Small intestine (tissue), 7 donors: ENCODE measurements around the gene ARG1. TPM values are rescaled to one million over a fixed set of nuclear protein-coding genes. Genes with fewer than 3 reads are reported as not detected.

Experiments
- DNase-seq, 2 donors: peaks; one replicate each; pipeline versions ENCODE4 v3.0.0 to v3.0.0-alpha.2; 2013
- FAIRE-seq: peaks from 2 replicates; lab custom pipeline; 2012; peaks lifted over from hg19 to GRCh38; lab: Jason Lieb, UNC
- H3K27ac ChIP-seq, 3 donors: one replicate each; pipeline ENCODE4 v1.5.1; 2013; ENCODE audit warnings: low read length in 2 of 3, mild to moderate bottlenecking in 2 of 3, control low read depth in 1 of 3, inconsistent platforms in 1 of 3, low read depth in 1 of 3, moderate library complexity in 1 of 3
- H3K27me3 ChIP-seq, 3 donors: one replicate each; pipeline ENCODE4 v1.6.1; 2013; ENCODE audit warnings: low read length in 3 of 3, inconsistent platforms in 1 of 3; ENCODE audit not compliant: control insufficient read depth in 3 of 3, insufficient read depth in 3 of 3
- H3K36me3 ChIP-seq, 3 donors: one replicate each; pipeline ENCODE4 v1.6.1; 2013; ENCODE audit warnings: low read length in 3 of 3, inconsistent platforms in 1 of 3, low read depth in 1 of 3, mild to moderate bottlenecking in 1 of 3, moderate library complexity in 1 of 3; ENCODE audit not compliant: control insufficient read depth in 3 of 3, insufficient read depth in 2 of 3
- H3K4me1 ChIP-seq, 3 donors: one replicate each; pipeline ENCODE4 v1.6.1; 2013; ENCODE audit warnings: low read length in 2 of 3, inconsistent platforms in 1 of 3, low read depth in 1 of 3, mild to moderate bottlenecking in 1 of 3, moderate library complexity in 1 of 3; ENCODE audit not compliant: control insufficient read depth in 3 of 3, insufficient read depth in 2 of 3
- H3K4me3 ChIP-seq, 3 donors: one replicate each; pipeline ENCODE4 v1.5.1; 2013; ENCODE audit warnings: low read length in 3 of 3, control low read depth in 1 of 3, inconsistent platforms in 1 of 3, low read depth in 1 of 3, mild to moderate bottlenecking in 1 of 3, moderate library complexity in 1 of 3
- H3K9me3 ChIP-seq, 2 donors: one replicate each; pipeline ENCODE4 v1.6.1; 2013; ENCODE audit warnings: low read depth in 1 of 2, low read length in 1 of 2; ENCODE audit not compliant: control insufficient read depth in 2 of 2, insufficient read depth in 1 of 2
- WGBS, 3 donors: extraction: QIAGEN DNeasy Blood & Tissue Kit; methylation state at CpG; one replicate each; pipeline ENCODE4 v1.1.7; 2013; 5-methylcytosine and 5-hydroxymethylcytosine counted together
- polyA plus RNA-seq, 4 donors: library from polyadenylated mRNA; stranded (reverse) in 3 of 4; unstranded in 1 of 4; fragments of 200-250 nt in 3 of 4; fragments of 120-200 nt in 1 of 4; gene quantifications; one replicate each; pipeline versions ENCODE4 v1.2.1 to v1.2.3, GENCODE V29; 2013
- donor health status: healthy with polysubstance abuse.
- donor health status: control.
- donor health status: control.
- donor health status: Bipolar disorder and iron deficiency.
- donor health status: healthy.

ARG1 gene
- polyA plus RNA-seq, 4 donors = 0.34 to 1.1 (median 0.49) TPM; not detected in 1

DNA sequence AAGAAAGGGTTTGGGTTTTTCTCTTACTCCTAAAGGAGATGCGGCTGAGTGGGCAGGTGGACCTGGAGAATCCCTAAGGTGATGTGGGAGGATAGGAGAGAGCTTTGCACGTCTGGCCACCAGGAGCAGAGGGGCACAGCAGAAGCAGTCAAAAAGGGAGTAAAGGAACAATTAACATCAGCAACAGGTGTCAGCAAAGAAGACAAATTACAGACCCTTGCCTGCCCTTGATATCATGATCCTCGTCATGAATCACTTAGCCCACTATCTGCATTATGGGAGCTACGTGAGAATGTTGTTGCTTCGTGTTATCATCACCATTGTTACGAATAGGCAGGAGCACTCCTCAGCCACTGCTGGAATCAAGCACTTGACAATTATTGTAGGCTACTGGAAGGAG is 25.5 kb upstream of the ARG1 start:
- no peak overlapping the region for H3K4me3 ChIP-seq
- H3K4me1 ChIP-seq = no peaks in the 10 kb centered on the region
- H3K27me3 ChIP-seq = no peaks in the 10 kb centered on the region
- DNase-seq (no peak), FAIRE-seq (no peak)
- WGBS, 3 donors = 85 to 97% (median 85%) methylated on average over 6 of the region's 6 CpGs
- no peak overlapping the region for H3K27ac ChIP-seq
- H3K36me3 ChIP-seq = no peaks in the 10 kb centered on the region
- no peaks in the 10 kb centered on the region for H3K9me3 ChIP-seq

DNA sequence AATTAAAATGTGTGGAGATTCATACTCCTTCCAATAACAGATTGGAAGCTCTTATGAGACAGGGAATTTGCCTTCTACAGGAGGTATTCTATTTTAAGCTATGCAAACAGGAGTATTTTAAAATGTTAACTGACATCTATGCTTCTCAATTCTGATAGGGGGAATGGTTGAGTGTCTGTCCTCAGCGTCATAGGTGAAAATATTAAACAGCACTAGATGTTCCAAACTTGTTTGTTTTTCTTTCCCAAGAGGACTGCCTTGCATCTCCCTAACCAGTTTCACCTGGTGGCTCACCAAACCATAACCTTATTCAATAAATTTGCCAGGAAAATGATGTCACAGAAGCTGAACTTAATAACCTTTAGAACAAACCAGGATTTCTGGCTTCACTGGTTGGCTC is 24.6 kb upstream of the ARG1 start:
- no peaks in the 10 kb centered on the region for H3K27me3 ChIP-seq
- no peaks in the 10 kb centered on the region for H3K4me1 ChIP-seq
- FAIRE-seq (no peak), DNase-seq (no peak)
- no peak overlapping the region for H3K4me3 ChIP-seq
- no peak overlapping the region for H3K27ac ChIP-seq
- no peaks in the 10 kb centered on the region for H3K9me3 ChIP-seq
- no peaks in the 10 kb centered on the region for H3K36me3 ChIP-seq
- 78 to 92% (median 81%) methylated on average over 1 of the region's 1 CpG for WGBS, 3 donors

DNA sequence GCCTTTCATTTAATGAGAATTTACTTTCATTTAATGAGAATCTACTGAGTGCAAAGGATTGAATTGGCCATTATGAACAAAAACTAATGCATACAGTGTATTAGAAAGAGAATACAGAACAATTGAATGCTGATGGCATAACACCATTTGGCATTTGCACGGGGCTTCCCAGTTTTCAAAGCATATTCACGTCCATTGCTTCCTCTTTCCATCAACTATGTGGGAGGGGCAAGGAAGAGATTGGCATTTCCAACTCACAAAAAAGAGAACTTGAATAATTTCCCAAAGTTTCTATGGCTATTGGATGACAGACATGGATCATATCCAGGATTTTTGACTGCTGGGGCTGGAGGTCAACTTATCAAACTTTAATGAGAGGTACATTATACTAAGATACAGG is 23.2 kb upstream of the ARG1 start:
- DNase-seq (no peak), FAIRE-seq (no peak)
- no peaks in the 10 kb centered on the region for H3K9me3 ChIP-seq
- H3K27ac ChIP-seq = no peak overlapping the region
- H3K36me3 ChIP-seq = no peaks in the 10 kb centered on the region
- H3K4me1 ChIP-seq = no peaks in the 10 kb centered on the region
- H3K4me3 ChIP-seq = no peak overlapping the region
- WGBS, 3 donors = 49 to 58% (median 56%) methylated on average over 2 of the region's 2 CpGs
- H3K27me3 ChIP-seq = no peaks in the 10 kb centered on the region

DNA sequence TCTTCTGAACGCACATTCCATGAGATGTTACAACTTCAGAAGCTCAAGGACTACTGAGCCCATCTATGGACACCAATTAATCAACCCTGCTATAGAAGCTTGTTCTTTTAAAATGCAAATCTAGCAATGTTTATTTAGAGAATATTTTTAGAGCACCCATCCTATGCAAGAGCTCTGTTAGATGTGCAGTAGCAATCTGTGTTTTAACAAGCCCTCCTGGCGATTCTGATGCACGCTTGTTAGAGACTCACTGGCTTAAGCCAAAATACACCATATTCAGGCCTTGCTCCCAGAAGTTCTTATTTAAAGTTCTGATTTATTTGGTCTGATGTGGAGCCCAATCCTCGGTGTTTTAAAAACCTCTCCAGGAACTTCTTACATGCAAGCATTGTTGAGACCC is 21.1 kb upstream of the ARG1 start:
- H3K36me3 ChIP-seq = no peaks in the 10 kb centered on the region
- FAIRE-seq (no peak), DNase-seq (no peak)
- 84 to 91% (median 90%) methylated on average over 4 of the region's 4 CpGs for WGBS, 3 donors
- H3K9me3 ChIP-seq = no peaks in the 10 kb centered on the region
- H3K27ac ChIP-seq = no peak overlapping the region
- no peak overlapping the region for H3K4me3 ChIP-seq
- no peaks in the 10 kb centered on the region for H3K27me3 ChIP-seq
- H3K4me1 ChIP-seq = no peaks in the 10 kb centered on the region

DNA sequence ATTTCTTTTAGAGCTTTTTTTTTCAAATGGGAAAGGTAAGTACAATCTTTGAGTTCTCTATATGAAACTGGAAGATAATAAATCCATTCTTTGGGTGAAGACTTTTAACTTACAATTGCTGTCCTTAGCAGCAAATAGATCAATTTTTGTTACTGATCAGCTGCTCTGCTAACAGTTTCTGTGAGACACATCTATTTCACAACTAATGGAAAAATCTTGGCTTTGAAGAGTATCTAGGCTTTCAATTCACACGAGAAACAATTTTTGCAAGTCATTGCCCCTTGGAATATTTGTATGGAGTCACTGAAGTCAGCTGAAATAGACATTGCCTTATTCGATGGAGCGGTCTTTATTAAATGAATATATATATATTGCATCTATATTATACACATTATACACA is 20.5 kb upstream of the ARG1 start:
- Histone ChIP-seq H3K27ac (no peak overlapping the region), H3K36me3 (no peaks in the 10 kb centered on the region), H3K27me3 (no peaks in the 10 kb centered on the region), H3K4me3 (no peak overlapping the region), H3K9me3 (no peaks in the 10 kb centered on the region), H3K4me1 (no peaks in the 10 kb centered on the region)
- FAIRE-seq (no peak), DNase-seq (no peak)
- WGBS, 3 donors = 81 to 86% (median 85%) methylated on average over 3 of the region's 3 CpGs

DNA sequence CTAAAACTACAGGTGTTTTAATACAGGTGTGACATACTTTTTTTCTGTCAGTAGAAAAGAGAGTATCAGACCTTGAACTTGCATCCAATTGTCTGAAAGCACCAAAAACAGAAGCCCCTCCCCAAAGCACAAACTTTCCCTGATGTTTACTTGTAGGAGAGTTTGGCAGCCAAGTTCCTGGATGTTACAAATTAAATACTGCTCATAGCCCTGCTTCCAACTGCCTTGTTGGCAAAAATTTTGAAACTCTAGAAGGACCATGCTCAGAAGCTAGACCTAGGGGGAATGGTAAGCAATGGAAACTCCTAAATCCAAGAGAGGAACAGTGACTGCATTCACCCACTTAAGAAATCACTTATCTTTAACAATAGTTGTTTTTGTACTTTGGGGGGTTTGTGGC is 17.0 kb upstream of the ARG1 start:
- Histone ChIP-seq H3K4me3 (no peak overlapping the region), H3K4me1 (no peaks in the 10 kb centered on the region), H3K27ac (no peak overlapping the region), H3K27me3 (no peaks in the 10 kb centered on the region), H3K9me3 (no peaks in the 10 kb centered on the region), H3K36me3 (no peaks in the 10 kb centered on the region)
- no peak for FAIRE-seq
- no peak for DNase-seq

DNA sequence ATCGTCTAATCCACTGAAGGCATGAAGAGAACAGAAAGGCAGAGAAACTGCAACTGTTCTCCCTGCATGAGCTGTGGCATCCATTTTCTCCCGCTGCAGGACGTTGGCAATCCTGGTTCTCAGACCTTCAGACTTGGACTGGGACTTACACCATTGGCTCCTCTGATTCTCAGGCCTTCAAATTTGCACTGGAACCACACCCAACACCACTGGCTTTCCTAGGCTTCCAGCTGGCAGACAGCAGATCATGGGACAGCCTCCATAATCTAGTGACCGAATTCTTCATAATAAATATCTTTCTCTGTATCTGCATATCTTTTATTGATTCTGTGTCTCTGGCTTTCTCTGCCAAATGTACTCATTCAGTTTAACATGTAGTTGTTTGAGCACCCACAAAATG is 14.1 kb upstream of the ARG1 start:
- no peaks in the 10 kb centered on the region for H3K9me3 ChIP-seq
- H3K27ac ChIP-seq = no peak overlapping the region
- no peaks in the 10 kb centered on the region for H3K27me3 ChIP-seq
- DNase-seq = no peak
- no peaks in the 10 kb centered on the region for H3K4me1 ChIP-seq
- 77 to 83% (median 78%) methylated on average over 4 of the region's 4 CpGs for WGBS, 3 donors
- no peak for FAIRE-seq
- H3K4me3 ChIP-seq = no peak overlapping the region
- H3K36me3 ChIP-seq = no peaks in the 10 kb centered on the region

DNA sequence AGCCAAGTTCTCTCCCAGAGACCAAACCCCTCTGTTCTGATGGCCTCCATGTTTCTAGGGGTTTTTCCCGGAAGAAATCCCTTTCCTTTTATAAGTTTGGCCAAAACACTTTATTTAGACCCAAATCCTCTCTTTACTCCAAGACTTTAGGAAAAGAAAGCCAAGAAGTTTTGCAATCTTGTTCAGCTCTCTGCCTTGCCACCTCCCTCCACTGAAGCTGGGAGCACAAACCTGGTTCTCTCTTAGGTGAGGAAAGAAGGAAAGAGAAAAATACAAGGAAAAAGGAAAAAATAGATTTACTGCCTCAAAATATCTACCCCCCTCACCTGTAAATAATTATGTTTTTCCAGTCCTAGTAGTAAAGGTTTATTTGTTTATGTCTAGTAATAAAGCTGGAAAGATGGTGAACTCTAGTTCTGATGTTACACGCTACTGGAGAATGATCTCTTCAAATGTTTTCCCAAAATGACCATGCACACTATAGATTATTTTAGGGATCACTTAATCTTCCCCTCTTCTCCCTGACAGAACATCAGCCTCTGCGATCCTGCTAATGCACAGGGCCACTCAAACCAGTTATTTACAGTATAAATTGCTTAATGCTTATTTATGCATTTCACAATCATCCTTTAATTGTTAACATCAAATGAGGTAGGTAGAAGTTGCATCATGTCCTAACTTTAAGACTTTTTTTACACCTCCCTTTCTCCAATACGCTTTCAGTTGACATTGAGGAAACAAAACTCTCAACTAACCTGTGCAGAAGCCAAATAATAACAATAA is 10.9 kb upstream of the ARG1 start:
- H3K9me3 ChIP-seq = no peaks in the 10 kb centered on the region
- WGBS, 3 donors = 85 to 93% (median 91%) methylated on average over 4 of the region's 4 CpGs
- H3K27me3 ChIP-seq = no peaks in the 10 kb centered on the region
- FAIRE-seq (no peak), DNase-seq (no peak)
- no peaks in the 10 kb centered on the region for H3K36me3 ChIP-seq
- H3K27ac ChIP-seq = no peak overlapping the region
- no peak overlapping the region for H3K4me3 ChIP-seq
- H3K4me1 ChIP-seq = no peaks in the 10 kb centered on the region

DNA sequence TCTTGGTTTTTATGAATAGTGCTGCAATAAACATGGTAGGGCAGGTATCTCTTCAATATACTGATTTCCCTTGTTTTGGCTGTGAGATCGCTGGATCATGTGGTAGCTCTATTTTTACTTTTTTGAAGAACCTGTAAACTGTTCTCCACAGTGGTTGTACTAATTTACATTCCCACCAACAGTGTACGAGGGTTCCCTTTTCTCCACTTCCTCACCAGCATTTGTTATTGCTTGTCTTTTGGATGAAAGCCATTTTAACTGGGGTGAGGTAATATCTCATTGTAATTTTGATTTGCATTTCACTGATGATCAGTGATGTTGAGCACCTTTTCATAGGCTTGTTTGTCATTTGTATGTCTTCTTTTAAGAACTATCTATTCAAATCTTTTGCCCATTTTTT is 8.0 kb upstream of the ARG1 start:
- FAIRE-seq (no peak), DNase-seq (no peak)
- H3K27ac ChIP-seq = no peak overlapping the region

More for the DNA sequence above, 8.0 kb upstream of the ARG1 start:
- Histone ChIP-seq H3K4me3 (no peak overlapping the region), H3K9me3 (no peaks in the 10 kb centered on the region), H3K27me3 (no peaks in the 10 kb centered on the region), H3K36me3 (no peaks in the 10 kb centered on the region), H3K4me1 (no peaks in the 10 kb centered on the region)
- WGBS, 3 donors = 63 to 79% (median 75%) methylated on average over 2 of the region's 2 CpGs
